SW 1271 (cell line): ENCODE data around the gene TREML1.
"Not testable (repeated sequence)": the region's sequence is repeated elsewhere in the genome, so short reads cannot be mapped to it uniquely, and the experiment has no call there.

ENCODE experiments used
- DNase-seq, 2 experiments: peaks; one replicate each; lab custom pipeline; 2025; lab: John Stamatoyannopoulos, UW

Gene TREML1

DNA sequence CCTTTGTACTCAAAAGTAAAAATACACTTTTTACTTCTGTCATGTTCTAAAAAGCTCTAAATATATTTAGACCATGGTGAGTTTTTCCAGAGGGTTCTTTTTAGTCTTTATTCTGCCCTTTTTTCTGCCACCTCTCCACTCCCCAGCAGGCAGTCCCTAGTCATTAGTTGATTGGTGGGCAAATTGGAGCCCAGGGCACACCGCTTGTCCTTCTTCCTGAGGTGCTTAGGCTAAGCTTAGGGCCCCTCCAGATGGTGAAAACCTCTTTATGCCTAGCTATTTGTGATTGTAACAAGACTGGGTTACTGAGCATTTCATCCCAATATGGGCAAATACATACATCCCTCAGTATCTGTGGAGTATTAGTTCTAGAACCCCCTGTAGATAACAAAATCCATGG lies 6.2 kb downstream of the TREML1 start:
- DNase-seq, result no peak

GRCh38 chr6:41136911-41137310 lies 17.2 kb downstream of the TREML1 start:
- no peak for DNase-seq

DNA sequence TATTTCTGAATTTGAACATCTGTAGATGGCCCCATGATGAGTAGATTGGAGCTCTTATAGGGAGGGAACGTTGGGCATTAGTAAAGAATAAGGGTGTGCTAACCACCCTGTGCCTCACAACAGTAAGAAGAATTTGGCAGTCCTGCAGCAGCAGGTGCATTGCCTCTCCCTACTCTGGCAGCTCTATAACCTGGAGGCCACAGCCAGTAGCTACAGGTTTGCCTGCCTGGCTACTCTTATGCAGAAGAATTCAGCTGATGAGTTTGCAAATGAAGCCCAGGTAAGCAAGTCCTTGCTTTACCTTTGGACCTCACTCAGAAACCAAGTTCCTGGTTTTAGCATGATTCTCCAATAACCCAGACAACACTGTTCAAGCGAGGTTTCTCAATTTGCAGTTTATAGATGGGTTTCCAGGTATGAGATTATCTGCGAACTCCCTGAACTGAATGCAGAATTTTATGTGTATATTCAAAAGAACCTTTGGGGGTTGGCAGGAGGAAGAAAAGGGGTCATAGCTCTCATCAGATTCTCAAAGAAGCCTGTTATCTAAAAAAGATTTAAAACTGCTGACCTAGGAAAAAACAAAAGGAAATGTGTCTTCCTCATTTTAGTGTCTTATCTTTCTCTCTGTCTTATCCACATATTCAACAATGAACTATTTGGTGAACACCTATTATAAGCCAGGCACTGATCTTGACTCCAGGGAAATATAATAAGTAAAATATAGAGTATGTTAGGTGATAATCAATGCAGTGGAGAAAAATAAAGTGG lies 18.9 kb downstream of the TREML1 start:
- DNase-seq, result no peak

GRCh38 chr6:41132254-41132653 lies 21.9 kb downstream of the TREML1 start:
- no peak for DNase-seq

DNA sequence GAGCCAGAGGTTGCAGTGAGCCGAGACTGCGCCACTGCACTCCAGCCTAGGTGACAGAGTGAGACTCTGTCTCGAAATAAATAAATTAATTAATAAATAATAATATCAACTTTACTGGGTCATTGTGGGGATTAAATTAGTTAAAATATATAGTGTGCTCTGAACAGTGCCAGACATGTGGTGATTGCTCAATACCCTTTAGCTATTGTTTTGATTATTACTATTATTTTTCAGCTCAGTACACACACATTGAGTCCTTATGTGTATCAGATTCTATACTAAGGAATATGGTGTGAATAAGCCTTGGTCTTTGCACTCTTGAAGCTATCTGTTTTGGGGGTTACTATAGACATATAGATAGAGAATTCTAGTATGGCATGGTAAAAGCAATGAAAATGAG lies 28.9 kb downstream of the TREML1 start:
- DNase-seq, result no peak

DNA sequence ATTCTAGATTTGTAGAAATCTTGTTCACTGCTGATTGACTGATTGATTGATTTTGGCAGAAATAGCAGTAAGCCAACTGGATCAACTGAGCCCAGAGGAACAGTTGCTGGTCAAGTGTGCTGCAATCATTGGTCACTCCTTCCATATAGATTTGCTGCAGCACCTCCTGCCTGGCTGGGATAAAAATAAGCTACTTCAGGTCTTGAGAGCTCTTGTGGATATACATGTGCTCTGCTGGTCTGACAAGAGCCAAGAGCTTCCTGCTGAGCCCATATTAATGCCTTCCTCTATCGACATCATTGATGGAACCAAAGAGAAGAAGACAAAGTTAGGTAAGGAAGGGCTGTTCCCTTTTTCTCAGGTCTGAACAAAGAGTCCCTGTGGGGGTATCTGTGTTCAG lies 31.2 kb downstream of the TREML1 start:
- DNase-seq, result no peak

DNA sequence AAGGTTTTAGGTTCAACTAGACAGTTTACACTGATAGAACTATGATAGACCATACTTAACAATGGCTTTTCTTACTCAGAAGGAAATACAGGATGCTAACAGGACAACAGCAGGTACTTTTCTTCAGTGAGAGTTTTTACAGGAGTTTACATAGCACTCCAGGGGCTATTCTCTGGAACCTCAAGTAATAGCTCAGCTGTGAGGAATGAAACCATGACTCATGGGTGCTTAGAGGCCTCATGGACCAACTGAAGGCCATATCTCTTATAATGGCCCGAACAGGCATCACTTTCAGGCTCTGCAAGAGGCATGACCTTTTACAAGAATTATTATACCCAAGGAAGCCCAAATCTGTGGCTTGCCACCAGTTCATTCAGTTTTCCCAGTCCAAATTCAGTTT lies 31.8 kb downstream of the TREML1 start:
- no peak for DNase-seq

GRCh38 chr6:41120058-41120457 lies 34.1 kb downstream of the TREML1 start:
- DNase-seq, result no peak

DNA sequence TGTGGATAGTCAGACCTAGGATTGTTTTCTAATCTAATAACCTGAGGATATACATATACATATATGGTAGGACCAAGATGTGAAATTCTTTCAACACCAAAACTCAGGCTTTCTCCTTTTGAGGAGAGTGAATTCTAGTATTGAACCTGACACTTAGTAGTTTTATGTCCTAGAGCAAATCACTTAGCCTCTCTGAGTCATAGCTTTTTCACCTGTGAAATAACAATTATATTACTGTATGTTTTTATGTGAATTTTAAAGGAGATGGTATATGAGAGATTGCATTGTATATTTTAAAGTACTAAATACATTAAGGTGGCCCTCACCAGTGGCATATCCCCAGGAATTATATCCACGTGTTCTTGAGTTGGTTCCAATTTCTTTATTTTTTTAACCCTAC lies 34.6 kb downstream of the TREML1 start:
- no peak for DNase-seq

GRCh38 chr6:41115027-41115426 lies 39.1 kb downstream of the TREML1 start:
- not testable (repeated sequence) for DNase-seq

DNA sequence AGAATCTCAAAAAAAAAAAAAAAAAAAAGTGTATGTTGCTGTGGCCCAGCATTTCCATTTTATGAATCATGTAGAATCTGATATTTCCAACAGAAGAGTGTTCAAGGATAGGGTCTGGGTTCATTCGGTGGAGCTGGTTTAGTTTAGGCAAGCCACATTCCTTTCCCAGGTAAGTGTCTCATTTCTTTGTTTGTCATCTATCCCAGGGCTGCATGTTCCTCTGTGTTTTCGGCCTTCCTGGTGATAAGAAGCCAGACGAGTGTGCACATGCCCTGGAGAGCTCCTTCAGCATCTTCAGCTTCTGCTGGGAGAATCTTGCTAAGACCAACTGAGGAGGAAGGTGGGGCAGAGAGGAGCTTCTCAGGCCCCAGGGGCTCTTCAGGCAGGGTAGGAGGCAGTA lies 43.1 kb downstream of the TREML1 start:
- DNase-seq, result no peak

DNA sequence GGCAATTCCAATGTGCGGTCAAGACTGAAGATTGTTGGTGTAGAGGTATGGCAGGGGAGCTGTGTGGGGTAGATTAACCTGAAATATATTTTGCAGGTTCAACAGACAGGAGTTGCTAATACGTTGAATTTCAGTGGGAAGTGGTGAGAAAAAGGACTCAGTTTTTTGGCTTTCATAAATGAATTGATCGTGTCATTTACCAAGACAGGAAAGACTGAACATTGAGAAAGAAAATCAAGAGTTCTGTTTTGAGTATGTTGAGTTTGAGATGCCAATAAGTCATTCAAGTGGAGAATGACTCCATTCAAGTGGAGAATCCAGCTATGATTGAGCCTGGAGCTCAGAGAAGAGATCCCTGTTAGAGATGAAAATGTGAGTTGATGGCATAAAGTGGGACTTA lies 50.3 kb downstream of the TREML1 start:
- no peak for DNase-seq

DNA sequence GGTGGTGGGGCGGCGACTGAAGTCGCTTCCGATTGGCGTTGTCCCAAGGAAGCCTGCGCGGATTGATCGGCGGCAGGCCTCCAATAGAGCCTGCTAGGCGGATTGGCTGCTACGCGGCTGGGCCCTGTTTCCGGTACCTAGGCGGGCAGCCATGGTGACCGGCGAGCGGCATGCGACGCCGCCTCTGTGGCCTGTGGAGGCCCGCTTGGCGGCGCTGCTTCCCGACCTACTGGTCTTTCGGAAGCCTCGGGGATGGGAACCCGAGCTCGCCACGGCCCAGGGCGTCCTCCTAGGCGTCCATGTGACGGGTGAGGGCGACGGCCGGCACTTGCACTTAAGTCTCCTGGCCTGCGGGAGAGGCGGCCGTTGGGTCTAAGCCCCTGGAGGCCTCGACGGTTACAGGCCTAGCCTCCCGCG lies 53.3 kb downstream of the TREML1 start:
- no peak for DNase-seq
